Mucosa of rectum (tissue), 2 donors: ENCODE measurements around the gene ZNF669.

Experiments
- H3K27ac ChIP-seq, 2 donors: one replicate each; pipeline ENCODE4 v1.7.0; 2013; ENCODE audit warnings: inconsistent platforms in 2 of 2, low read depth in 2 of 2, low read length in 2 of 2
- H3K27me3 ChIP-seq, 2 donors: one replicate each; pipeline ENCODE4 v1.7.0; 2013; ENCODE audit warnings: low read length in 2 of 2; ENCODE audit not compliant: control insufficient read depth in 2 of 2, insufficient read depth in 2 of 2
- H3K36me3 ChIP-seq, 2 donors: one replicate each; pipeline ENCODE4 v1.7.0; 2013; ENCODE audit warnings: low read length in 2 of 2; ENCODE audit not compliant: control insufficient read depth in 2 of 2, insufficient read depth in 2 of 2
- H3K4me1 ChIP-seq, 2 donors: one replicate each; pipeline ENCODE4 v1.7.0; 2013; ENCODE audit warnings: low read length in 2 of 2, mild to moderate bottlenecking in 1 of 2; ENCODE audit not compliant: control insufficient read depth in 2 of 2, insufficient read depth in 2 of 2
- H3K4me3 ChIP-seq, 2 donors: one replicate each; pipeline ENCODE4 v1.7.0; 2013; ENCODE audit warnings: low read length in 2 of 2
- H3K9ac ChIP-seq, 2 donors: one replicate each; pipeline ENCODE4 v1.7.0; 2013; ENCODE audit warnings: low read length in 2 of 2, low read depth in 1 of 2, mild to moderate bottlenecking in 1 of 2
- H3K9me3 ChIP-seq, 2 donors: one replicate each; pipeline ENCODE4 v1.7.0; 2013; ENCODE audit warnings: low read length in 2 of 2; ENCODE audit not compliant: control insufficient read depth in 2 of 2
- donor health status: healthy.
- donor health status: Normal muscosa, but diverticular disease.

Gene ZNF669

GRCh38 chr1:247096112-247096511 is 8.0 kb downstream of the ZNF669 start:
- Histone ChIP-seq H3K4me1 (no peaks in the 10 kb centered on the region), H3K36me3 (peaks cover 10 to 11% of the 10 kb centered on the region in 2 donors), H3K27me3 (no peaks in the 10 kb centered on the region), H3K4me3 (no peak overlapping the region), H3K27ac (no peak overlapping the region), H3K9me3 (peaks cover 7 to 18% of the 10 kb centered on the region in 2 donors), H3K9ac (no peak overlapping the region)

- no peak overlapping the region for H3K27ac ChIP-seq
- no peaks in the 10 kb centered on the region for H3K36me3 ChIP-seq
- no peak overlapping the region for H3K9ac ChIP-seq
- no peaks in the 10 kb centered on the region for H3K9me3 ChIP-seq
- no peak overlapping the region for H3K4me3 ChIP-seq
- no peaks in the 10 kb centered on the region for H3K4me1 ChIP-seq
- no peaks in the 10 kb centered on the region for H3K27me3 ChIP-seq
Observed at GRCh38 chr1:247090455-247090854, 13.7 kb downstream of the ZNF669 start.

GRCh38 chr1:247089616-247090375 is 14.4 kb downstream of the ZNF669 start:
- no peak overlapping the region for H3K9ac ChIP-seq
- H3K27ac ChIP-seq, result no peak overlapping the region
- H3K4me1 ChIP-seq, result no peaks in the 10 kb centered on the region
- no peaks in the 10 kb centered on the region for H3K9me3 ChIP-seq
- no peaks in the 10 kb centered on the region for H3K36me3 ChIP-seq
- no peaks in the 10 kb centered on the region for H3K27me3 ChIP-seq
- H3K4me3 ChIP-seq, result no peak overlapping the region

- H3K27me3 ChIP-seq, result no peaks in the 10 kb centered on the region
- H3K4me1 ChIP-seq, result no peaks in the 10 kb centered on the region
- no peak overlapping the region for H3K9ac ChIP-seq
- no peak overlapping the region for H3K4me3 ChIP-seq
- H3K27ac ChIP-seq, result no peak overlapping the region
- H3K36me3 ChIP-seq, result no peaks in the 10 kb centered on the region
- no peaks in the 10 kb centered on the region for H3K9me3 ChIP-seq
Observed at GRCh38 chr1:247088967-247089366, 15.2 kb downstream of the ZNF669 start.

GRCh38 chr1:247087256-247087655 is 16.9 kb downstream of the ZNF669 start:
- Histone ChIP-seq H3K9me3 (no peaks in the 10 kb centered on the region), H3K4me3 (no peak overlapping the region), H3K36me3 (no peaks in the 10 kb centered on the region), H3K27ac (no peak overlapping the region), H3K4me1 (no peaks in the 10 kb centered on the region), H3K27me3 (no peaks in the 10 kb centered on the region), H3K9ac (no peak overlapping the region)

- Histone ChIP-seq H3K9ac (no peak overlapping the region), H3K27ac (no peak overlapping the region), H3K36me3 (no peaks in the 10 kb centered on the region), H3K9me3 (no peaks in the 10 kb centered on the region), H3K4me3 (no peak overlapping the region), H3K4me1 (no peaks in the 10 kb centered on the region), H3K27me3 (no peaks in the 10 kb centered on the region)
Observed at GRCh38 chr1:247085310-247085709, 18.8 kb downstream of the ZNF669 start.

GRCh38 chr1:247084771-247085170 is 19.4 kb downstream of the ZNF669 start:
- H3K36me3 ChIP-seq, result no peaks in the 10 kb centered on the region
- H3K4me1 ChIP-seq, result no peaks in the 10 kb centered on the region
- H3K9ac ChIP-seq, result no peak overlapping the region
- H3K27ac ChIP-seq, result no peak overlapping the region
- no peaks in the 10 kb centered on the region for H3K9me3 ChIP-seq
- H3K4me3 ChIP-seq, result no peak overlapping the region
- H3K27me3 ChIP-seq, result no peaks in the 10 kb centered on the region

- H3K9me3 ChIP-seq, result no peaks in the 10 kb centered on the region
- H3K27ac ChIP-seq, result no peak overlapping the region
- no peaks in the 10 kb centered on the region for H3K36me3 ChIP-seq
- peaks cover 3 to 5% of the 10 kb centered on the region in 2 donors for H3K4me1 ChIP-seq
- peak overlapping the region; percentile 85 to 98 for H3K4me3 ChIP-seq
- no peaks in the 10 kb centered on the region for H3K27me3 ChIP-seq
- peak overlapping the region in 1 of 2 donors; percentile 94 for H3K9ac ChIP-seq
Observed at GRCh38 chr1:247079141-247079874, 24.8 kb downstream of the ZNF669 start.

GRCh38 chr1:247078258-247079140 is 25.7 kb downstream of the ZNF669 start, which contains the start of gene ZNF670:
Gene ZNF670, minus strand, starts transcription at chr1:247078811. Its CDS starts 215 bp downstream, at chr1:247078596.
- H3K9me3 ChIP-seq, result no peaks in the 10 kb centered on the region
- H3K4me1 ChIP-seq, result peaks cover 3 to 5% of the 10 kb centered on the region in 2 donors
- H3K36me3 ChIP-seq, result no peaks in the 10 kb centered on the region
- H3K27ac ChIP-seq, result peak within 1 kb of the TSS; percentile 34 to 72
- H3K4me3 ChIP-seq, result peak within 1 kb of the TSS; percentile 85 to 98
- H3K9ac ChIP-seq, result peak within 1 kb of the TSS; percentile 68 to 94
- H3K27me3 ChIP-seq, result no peaks in the 10 kb centered on the region
